ENCODE measurements around the gene LST1.

Gene LST1

DNA sequence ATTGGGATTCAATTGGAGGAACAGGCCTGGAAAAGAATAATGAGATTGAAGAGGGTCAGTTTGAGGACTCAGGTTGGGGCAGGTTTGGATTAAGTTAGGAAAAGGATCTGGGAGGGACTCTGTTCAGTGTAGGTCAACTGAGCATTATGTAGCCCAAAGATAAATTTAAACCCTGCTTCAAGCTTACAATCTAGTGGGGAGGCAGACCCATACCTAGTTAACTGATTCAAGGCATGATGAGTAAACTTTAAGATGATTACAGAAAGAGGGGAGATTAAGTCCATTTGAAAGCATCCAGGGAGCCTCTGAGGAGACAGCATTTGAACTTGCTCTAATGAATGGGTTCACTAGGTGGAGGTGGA, 25.4 kb upstream of the LST1 start:
- DNase-seq = no peak

DNA sequence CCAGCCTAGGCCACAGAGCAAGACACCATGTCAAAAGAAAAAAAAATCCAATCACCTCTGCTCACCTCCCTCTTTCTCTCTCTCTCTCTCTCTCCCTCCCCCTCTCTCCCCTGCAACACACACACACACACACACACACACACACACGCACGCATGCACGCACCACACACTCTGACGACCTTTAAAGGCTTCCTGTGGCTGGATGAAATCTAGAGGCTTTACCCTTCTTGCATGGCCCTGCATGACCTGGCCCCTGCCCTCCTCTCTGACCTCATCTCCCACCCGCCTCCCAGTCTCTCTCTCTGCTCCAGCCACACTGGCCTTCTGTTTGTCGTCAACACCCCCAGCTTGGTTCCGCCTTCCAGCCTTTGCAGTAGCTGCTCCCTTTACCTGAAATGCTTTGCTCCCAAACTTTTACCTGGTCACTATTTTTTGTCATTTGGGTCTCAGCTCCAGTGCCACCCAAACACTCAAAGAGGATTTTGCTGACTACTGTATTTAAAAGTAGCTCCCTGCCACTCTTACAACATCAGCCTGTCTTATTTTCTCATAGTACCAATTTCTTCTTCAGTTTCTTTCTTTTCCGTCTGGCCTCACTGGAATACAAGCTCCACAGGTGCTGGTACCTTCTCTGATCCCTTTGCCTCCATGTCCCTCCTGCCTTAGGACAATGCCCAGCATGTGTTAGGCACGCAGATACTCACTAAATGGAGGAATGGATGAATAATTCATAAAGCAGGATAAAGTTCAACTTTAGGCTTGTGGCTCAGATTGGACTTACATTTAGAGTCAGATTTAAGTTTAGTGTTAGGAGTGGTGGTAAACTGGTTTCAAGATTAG, 18.3 kb upstream of the LST1 start:
- DNase-seq = no peak

DNA sequence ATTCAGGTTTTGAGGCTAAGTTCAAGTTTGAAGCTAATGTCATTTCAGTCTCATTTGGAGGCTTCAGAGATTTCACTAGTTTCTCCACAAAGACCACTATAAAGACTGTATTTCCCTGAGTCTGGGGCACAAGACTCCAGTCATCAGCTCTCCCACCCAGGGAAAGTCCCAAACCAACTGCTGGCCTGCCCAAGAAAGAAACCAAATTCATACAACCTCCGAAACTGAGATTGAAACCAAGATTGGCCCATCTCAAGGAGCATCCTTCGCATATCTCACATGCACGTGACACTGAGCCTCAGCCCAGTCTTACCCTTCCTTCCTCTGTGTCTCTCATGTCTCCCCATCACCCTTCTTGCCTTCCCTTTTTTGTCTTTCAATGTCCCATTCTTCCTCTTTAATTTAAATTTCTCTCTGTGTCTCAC, 17.5 kb upstream of the LST1 start:
- no peak for DNase-seq

DNA sequence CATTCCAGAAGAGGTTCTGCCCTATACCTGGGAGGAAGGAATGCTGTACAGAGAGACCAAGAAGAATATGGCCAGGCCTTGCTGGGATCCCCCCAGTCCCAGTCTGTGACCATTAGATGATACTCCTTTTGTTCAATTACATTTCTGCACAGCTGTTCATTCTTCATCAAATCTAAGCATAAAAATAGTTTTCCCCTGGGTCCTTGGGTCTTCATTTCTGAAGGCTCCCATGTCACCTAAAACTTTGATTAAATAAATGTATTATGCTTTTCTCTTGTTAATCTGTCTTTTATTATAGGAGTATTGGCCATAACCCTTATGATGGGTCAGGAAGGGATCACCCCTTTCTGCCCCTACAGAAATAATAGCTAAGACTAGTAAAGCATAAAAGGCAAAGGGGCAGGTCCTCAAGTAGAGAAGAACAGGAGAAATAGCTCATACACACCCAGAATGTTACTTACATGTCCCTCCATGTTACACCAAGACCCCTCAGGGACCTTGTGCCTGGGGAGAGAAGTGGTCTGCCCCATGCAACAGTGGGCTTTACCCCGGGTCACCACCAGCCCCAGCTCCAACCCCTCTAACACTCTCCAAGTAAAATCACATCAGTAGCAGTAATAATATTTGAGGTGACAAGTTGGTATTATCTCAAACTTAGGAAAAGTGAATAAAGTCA, 16.1 kb upstream of the LST1 start:
- no peak for DNase-seq

DNA sequence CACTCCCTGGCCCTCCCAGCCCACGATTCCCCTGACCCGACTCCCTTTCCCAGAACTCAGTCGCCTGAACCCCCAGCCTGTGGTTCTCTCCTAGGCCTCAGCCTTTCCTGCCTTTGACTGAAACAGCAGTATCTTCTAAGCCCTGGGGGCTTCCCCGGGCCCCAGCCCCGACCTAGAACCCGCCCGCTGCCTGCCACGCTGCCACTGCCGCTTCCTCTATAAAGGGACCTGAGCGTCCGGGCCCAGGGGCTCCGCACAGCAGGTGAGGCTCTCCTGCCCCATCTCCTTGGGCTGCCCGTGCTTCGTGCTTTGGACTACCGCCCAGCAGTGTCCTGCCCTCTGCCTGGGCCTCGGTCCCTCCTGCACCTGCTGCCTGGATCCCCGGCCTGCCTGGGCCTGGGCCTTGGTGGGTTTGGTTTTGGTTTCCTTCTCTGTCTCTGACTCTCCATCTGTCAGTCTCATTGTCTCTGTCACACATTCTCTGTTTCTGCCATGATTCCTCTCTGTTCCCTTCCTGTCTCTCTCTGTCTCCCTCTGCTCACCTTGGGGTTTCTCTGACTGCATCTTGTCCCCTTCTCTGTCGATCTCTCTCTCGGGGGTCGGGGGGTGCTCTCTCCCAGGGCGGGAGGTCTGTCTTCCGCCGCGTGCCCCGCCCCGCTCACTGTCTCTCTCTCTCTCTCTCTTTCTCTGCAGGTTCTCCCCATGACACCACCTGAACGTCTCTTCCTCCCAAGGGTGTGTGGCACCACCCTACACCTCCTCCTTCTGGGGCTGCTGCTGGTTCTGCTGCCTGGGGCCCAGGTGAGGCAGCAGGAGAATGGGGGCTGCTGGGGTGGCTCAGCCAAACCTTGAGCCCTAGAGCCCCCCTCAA, 13.8 kb upstream of the LST1 start, which contains the start of gene LTA:
TSS of gene LTA (plus strand) at position 249 of the 871 bp plus-strand sequence. CDS start at position 703, 454 bp downstream.
- no peak for DNase-seq

DNA sequence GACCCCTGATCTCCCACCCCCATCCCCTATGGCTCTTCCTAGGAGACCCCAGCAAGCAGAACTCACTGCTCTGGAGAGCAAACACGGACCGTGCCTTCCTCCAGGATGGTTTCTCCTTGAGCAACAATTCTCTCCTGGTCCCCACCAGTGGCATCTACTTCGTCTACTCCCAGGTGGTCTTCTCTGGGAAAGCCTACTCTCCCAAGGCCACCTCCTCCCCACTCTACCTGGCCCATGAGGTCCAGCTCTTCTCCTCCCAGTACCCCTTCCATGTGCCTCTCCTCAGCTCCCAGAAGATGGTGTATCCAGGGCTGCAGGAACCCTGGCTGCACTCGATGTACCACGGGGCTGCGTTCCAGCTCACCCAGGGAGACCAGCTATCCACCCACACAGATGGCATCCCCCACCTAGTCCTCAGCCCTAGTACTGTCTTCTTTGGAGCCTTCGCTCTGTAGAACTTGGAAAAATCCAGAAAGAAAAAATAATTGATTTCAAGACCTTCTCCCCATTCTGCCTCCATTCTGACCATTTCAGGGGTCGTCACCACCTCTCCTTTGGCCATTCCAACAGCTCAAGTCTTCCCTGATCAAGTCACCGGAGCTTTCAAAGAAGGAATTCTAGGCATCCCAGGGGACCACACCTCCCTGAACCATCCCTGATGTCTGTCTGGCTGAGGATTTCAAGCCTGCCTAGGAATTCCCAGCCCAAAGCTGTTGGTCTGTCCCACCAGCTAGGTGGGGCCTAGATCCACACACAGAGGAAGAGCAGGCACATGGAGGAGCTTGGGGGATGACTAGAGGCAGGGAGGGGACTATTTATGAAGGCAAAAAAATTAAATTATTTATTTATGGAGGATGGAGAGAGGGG, 12.6 kb upstream of the LST1 start:
- DNase-seq = no peak

DNA sequence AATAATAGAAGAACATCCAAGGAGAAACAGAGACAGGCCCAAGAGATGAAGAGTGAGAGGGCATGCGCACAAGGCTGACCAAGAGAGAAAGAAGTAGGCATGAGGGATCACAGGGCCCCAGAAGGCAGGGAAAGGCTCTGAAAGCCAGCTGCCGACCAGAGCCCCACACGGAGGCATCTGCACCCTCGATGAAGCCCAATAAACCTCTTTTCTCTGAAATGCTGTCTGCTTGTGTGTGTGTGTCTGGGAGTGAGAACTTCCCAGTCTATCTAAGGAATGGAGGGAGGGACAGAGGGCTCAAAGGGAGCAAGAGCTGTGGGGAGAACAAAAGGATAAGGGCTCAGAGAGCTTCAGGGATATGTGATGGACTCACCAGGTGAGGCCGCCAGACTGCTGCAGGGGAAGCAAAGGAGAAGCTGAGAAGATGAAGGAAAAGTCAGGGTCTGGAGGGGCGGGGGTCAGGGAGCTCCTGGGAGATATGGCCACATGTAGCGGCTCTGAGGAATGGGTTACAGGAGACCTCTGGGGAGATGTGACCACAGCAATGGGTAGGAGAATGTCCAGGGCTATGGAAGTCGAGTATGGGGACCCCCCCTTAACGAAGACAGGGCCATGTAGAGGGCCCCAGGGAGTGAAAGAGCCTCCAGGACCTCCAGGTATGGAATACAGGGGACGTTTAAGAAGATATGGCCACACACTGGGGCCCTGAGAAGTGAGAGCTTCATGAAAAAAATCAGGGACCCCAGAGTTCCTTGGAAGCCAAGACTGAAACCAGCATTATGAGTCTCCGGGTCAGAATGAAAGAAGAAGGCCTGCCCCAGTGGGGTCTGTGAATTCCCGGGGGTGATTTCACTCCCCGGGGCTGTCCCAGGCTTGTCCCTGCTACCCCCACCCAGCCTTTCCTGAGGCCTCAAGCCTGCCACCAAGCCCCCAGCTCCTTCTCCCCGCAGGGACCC, 11.7 kb upstream of the LST1 start:
- no peak for DNase-seq

DNA sequence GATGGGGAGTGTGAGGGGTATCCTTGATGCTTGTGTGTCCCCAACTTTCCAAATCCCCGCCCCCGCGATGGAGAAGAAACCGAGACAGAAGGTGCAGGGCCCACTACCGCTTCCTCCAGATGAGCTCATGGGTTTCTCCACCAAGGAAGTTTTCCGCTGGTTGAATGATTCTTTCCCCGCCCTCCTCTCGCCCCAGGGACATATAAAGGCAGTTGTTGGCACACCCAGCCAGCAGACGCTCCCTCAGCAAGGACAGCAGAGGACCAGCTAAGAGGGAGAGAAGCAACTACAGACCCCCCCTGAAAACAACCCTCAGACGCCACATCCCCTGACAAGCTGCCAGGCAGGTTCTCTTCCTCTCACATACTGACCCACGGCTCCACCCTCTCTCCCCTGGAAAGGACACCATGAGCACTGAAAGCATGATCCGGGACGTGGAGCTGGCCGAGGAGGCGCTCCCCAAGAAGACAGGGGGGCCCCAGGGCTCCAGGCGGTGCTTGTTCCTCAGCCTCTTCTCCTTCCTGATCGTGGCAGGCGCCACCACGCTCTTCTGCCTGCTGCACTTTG, 10.7 kb upstream of the LST1 start, which contains the start of gene TNF:
TSS of gene TNF (plus strand) at position 231 of the 567 bp plus-strand sequence. CDS start at position 408, 177 bp downstream.
- no peak for DNase-seq

DNA sequence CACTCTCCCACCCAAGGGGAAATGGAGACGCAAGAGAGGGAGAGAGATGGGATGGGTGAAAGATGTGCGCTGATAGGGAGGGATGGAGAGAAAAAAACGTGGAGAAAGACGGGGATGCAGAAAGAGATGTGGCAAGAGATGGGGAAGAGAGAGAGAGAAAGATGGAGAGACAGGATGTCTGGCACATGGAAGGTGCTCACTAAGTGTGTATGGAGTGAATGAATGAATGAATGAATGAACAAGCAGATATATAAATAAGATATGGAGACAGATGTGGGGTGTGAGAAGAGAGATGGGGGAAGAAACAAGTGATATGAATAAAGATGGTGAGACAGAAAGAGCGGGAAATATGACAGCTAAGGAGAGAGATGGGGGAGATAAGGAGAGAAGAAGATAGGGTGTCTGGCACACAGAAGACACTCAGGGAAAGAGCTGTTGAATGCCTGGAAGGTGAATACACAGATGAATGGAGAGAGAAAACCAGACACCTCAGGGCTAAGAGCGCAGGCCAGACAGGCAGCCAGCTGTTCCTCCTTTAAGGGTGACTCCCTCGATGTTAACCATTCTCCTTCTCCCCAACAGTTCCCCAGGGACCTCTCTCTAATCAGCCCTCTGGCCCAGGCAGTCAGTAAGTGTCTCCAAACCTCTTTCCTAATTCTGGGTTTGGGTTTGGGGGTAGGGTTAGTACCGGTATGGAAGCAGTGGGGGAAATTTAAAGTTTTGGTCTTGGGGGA, 10.0 kb upstream of the LST1 start:
- DNase-seq = no peak

DNA sequence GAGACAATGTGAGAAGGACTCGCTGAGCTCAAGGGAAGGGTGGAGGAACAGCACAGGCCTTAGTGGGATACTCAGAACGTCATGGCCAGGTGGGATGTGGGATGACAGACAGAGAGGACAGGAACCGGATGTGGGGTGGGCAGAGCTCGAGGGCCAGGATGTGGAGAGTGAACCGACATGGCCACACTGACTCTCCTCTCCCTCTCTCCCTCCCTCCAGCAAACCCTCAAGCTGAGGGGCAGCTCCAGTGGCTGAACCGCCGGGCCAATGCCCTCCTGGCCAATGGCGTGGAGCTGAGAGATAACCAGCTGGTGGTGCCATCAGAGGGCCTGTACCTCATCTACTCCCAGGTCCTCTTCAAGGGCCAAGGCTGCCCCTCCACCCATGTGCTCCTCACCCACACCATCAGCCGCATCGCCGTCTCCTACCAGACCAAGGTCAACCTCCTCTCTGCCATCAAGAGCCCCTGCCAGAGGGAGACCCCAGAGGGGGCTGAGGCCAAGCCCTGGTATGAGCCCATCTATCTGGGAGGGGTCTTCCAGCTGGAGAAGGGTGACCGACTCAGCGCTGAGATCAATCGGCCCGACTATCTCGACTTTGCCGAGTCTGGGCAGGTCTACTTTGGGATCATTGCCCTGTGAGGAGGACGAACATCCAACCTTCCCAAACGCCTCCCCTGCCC, 9.0 kb upstream of the LST1 start:
- no peak for DNase-seq

DNA sequence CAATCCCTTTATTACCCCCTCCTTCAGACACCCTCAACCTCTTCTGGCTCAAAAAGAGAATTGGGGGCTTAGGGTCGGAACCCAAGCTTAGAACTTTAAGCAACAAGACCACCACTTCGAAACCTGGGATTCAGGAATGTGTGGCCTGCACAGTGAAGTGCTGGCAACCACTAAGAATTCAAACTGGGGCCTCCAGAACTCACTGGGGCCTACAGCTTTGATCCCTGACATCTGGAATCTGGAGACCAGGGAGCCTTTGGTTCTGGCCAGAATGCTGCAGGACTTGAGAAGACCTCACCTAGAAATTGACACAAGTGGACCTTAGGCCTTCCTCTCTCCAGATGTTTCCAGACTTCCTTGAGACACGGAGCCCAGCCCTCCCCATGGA, 8.5 kb upstream of the LST1 start:
- no peak for DNase-seq

DNA sequence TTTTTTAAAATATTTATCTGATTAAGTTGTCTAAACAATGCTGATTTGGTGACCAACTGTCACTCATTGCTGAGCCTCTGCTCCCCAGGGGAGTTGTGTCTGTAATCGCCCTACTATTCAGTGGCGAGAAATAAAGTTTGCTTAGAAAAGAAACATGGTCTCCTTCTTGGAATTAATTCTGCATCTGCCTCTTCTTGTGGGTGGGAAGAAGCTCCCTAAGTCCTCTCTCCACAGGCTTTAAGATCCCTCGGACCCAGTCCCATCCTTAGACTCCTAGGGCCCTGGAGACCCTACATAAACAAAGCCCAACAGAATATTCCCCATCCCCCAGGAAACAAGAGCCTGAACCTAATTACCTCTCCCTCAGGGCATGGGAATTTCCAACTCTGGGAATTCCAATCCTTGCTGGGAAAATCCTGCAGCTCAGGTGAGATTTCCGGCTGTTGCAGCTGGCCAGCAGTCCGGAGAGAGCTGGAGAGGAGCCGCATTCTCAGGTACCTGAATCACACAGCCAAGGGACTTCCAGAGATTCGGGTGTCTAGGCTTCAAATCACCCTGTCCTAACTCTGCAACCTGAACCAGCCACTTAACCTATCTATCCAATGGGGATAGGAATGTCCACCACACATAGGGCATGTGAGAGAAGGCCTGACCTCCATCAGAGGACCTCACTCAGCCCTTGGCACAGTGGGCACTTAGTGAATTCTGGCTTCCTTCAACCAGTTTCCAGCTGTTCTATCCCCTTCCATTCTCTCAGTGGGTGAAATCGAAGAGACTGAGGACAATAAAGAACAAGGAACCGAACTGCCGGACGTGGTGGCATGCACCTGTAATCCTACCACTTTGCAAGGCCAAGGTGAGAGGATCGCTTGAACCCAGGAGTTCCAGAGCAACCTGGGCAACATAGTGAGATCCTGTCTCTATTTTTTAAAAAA, 7.6 kb upstream of the LST1 start:
- DNase-seq = no peak

DNA sequence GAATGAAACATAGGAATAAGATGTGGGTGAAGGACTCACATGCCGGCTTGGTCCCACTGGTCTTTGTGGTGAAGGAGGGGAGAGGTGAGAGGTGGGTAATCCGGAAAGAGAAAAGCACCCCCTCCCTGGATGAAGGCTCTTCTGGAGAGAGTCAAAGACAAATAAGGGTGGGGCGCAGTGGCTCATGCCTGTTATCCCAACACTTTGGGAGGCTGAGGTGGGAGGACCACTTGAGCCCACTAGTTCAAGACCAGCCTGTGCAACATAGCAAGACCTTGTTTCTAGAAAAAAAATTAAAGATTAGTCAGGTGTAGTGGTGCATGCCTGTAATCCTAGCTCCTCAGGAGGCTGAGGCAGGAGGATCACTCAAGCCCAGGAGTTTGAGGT, 7.0 kb upstream of the LST1 start:
- no peak for DNase-seq

DNA sequence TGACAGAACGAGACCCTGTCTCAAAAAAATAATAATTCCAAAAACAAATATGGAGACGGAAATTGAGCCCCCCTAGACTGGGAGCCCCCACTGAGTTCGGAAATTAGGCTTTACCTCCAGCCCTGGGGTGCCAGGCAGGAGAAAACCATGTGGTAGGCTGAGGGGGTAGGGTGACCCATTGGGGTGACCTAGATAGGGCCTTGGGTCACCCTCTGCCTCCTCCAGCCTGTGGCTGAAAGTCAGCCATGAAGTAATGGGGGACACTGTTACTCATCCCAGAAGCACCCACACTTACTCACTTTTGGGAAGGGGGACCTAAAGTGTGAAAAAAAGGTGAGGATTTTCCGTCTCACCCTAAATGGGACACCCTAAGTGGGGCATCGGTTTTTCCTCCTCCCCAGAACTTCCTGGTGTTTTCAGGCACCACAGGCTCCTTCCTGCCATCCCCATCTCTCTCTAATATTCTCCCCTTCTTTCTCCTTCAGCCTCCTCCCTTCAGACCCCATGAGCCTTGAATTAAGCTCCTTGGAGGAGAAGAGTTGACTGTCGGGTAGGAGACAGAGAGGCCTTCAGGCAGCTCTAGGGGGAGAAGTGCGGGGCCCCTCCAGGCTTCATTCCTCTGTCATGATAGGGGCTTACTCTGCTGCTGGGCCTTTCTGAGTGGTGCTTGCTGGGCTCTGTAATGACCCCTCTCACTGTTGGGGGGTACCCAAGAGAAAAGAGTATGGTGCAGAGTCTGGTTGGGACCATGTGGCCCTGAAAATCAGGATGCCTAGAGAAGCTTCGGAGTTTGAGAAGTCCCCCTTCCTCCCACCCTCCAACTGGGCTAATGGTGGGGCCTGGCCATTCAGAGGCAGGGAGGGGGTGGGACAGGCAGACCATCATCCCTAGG, 6.3 kb upstream of the LST1 start:
- no peak for DNase-seq

DNA sequence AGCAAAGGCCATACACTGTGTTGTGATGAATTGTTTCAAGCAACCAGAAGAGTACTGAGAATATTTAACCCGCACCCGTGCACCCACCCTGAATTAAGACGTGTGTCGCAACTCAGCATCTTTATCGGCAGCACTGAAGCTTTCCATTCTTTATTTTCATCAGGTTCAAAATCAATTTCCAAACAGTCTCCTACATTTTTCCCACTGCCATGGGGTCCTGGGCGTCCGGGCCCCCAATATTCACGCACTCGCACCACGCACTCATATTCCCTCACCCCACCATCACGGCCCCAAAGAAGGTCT, 5.7 kb upstream of the LST1 start:
- DNase-seq = no peak

DNA sequence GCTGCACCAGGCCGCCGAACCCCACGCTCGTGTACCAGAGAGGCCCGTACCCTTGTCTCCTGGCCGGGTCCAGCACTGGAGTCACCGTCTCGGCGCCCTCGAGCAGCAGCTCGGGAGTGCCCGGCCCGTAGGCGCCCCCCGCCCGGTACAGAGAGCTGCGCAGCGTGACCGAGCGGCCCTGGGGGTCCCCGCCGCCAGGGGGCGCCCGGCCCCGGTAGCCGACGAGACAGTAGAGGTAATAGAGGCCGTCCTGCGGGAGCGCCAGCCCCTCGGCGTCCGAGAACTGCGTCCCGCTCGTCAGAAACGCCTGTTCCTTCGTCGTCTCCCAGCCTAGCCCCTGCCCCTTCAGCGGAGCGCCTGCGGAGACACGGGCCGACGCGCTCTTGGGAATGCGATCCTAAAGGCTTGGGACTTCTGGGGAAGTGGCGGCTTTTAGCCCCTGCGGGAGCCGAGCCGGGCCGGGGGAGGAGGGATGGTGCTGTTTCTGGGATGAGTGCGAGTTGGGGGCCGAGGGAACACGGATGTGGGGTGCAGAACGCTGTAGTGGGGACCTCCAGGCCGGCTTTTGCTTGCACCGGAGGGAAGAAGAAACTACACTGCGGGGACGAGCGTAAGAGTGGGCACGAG, 5.2 kb upstream of the LST1 start:
- no peak for DNase-seq
